Measurements from ENCODE around the gene ZNG1B. TPM values are rescaled to one million over a fixed set of nuclear protein-coding genes. Genes with fewer than 3 reads are reported as not detected.
"Not testable (repeated sequence)": the region's sequence is repeated elsewhere in the genome, so short reads cannot be mapped to it uniquely, and the experiment has no call there.

Gene ZNG1B
- total and polyA plus RNA-seq, 2 experiments from 2014 or later, result 37.8 to 73.5 TPM

DNA sequence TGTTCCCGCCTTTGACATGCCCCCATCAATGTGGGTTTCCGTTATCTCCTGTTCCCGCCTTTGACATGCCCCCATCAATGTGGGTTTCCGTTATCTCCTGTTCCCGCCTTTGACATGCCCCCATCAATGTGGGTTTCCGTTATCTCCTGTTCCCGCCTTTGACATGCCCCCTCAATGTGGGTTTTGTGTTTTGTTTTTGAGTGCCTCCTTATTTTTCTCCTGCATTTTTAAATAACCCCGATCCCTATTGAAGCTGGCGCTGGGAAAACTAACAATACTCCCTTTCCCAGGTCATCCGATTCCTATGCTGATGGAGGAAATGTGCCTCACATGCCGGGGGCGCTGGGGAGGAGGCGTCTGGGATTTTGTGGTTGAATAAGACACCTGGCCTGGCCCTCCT, 59.0 kb downstream of the ZNG1B start:
- H3K4me2 ChIP-seq (ENCODE audit: unreplicated experiment); H3K27ac ChIP-seq; H4K20me1 ChIP-seq (ENCODE audit: insufficient read depth); H3K9ac ChIP-seq; H3K9me2 ChIP-seq (ENCODE audit: insufficient read depth); DNase-seq; H3F3A ChIP-seq (ENCODE audit: insufficient read depth); H3K36me3 ChIP-seq (ENCODE audit: low read depth); H3K4me1 ChIP-seq (ENCODE audit: insufficient read depth); H2AFZ ChIP-seq; H3K9me3 ChIP-seq (ENCODE audit: low read depth); H3K79me2 ChIP-seq (ENCODE audit: insufficient read depth); in situ Hi-C loops (cut with MboI); H3K27me3 ChIP-seq (replicated peaks; ENCODE audit: insufficient read depth); H3K4me3 ChIP-seq: not testable (repeated sequence)
- WGBS, 2 experiments (ENCODE audit: low coverage in 1 of 2, low lambda C conversion rate in 2 of 2, missing lambda C conversion rate in 2 of 2), result 95 to 100% methylated on average over 2 to 13 of the region's 13 CpGs

DNA sequence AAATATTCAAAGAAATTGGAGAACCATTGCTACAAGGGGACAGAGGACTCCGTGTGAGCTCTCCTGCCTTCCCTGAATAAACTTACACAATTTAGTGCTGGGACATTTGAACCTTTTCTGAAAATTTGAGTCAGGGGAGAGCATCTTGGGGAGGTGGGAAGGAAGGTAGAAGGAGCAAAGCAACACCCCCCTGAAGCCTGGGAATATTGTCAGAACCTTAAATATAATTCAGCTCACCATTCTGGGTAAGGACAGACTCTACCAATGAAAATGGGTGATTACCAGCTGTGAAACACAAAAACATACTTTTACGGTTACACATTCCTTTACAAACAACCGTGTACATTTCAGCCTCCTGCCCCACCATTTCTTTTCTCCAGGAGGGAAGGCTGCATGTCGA, 60.9 kb downstream of the ZNG1B start, which contains the start of gene FOXD4L1:
TSS of gene FOXD4L1 (plus strand) at position 301 of the 400 bp plus-strand sequence. CDS start 592 bp downstream, outside the sequence.
- H3F3A ChIP-seq (ENCODE audit: insufficient read depth); H3K4me3 ChIP-seq; in situ Hi-C loops (cut with MboI); H3K9me3 ChIP-seq (ENCODE audit: low read depth); H4K20me1 ChIP-seq (ENCODE audit: insufficient read depth); H3K4me1 ChIP-seq (ENCODE audit: insufficient read depth); H2AFZ ChIP-seq; H3K9me2 ChIP-seq (ENCODE audit: insufficient read depth); H3K79me2 ChIP-seq (ENCODE audit: insufficient read depth); H3K9ac ChIP-seq; H3K27ac ChIP-seq; H3K36me3 ChIP-seq (ENCODE audit: low read depth); H3K27me3 ChIP-seq (replicated peaks; ENCODE audit: insufficient read depth); H3K4me2 ChIP-seq (ENCODE audit: unreplicated experiment); DNase-seq: not testable (repeated sequence)
- WGBS, 2 experiments (ENCODE audit: low coverage in 1 of 2, low lambda C conversion rate in 2 of 2, missing lambda C conversion rate in 2 of 2), result 94 to 100% methylated on average over 3 to 4 of the region's 4 CpGs

DNA sequence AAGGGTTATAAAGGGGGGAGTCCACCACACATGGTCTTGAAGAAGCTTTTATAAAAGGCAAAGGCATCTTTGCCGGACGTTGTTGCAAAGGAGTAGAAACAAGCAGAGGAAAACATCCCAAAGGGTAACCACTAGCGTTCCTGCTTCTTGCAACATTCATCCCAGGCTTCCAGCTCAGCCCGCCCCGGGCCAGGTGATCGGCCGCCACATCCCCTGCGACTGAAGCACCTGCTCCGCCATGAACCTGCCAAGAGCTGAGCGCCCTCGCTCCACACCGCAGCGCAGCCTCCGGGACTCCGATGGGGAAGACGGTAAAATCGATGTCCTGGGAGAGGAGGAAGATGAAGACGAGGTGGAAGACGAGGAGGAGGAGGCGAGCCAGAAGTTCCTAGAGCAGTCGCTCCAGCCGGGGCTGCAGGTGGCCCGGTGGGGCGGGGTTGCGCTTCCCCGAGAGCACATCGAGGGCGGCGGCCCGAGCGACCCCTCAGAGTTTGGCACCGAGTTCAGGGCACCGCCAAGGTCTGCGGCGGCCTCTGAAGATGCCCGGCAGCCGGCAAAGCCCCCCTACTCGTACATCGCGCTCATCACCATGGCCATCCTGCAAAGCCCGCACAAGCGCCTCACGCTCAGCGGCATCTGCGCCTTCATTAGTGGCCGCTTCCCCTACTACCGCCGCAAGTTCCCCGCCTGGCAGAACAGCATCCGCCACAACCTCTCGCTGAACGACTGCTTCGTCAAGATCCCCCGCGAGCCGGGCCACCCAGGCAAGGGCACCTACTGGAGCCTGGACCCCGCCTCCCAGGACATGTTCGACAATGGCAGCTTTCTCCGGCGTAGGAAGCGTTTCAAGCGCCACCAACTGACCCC, 61.8 kb downstream of the ZNG1B start:
- H3K9me2 ChIP-seq (ENCODE audit: insufficient read depth); H3K4me2 ChIP-seq (ENCODE audit: unreplicated experiment); H3K9ac ChIP-seq; H3K4me3 ChIP-seq; DNase-seq; H3K9me3 ChIP-seq (ENCODE audit: low read depth); H3K36me3 ChIP-seq (ENCODE audit: low read depth); H3K79me2 ChIP-seq (ENCODE audit: insufficient read depth); in situ Hi-C loops (cut with MboI); H4K20me1 ChIP-seq (ENCODE audit: insufficient read depth); H2AFZ ChIP-seq; H3K27ac ChIP-seq; H3K4me1 ChIP-seq (ENCODE audit: insufficient read depth); H3K27me3 ChIP-seq (replicated peaks; ENCODE audit: insufficient read depth); H3F3A ChIP-seq (ENCODE audit: insufficient read depth): not testable (repeated sequence)
- 22 to 35% methylated on average over 22 to 25 of the region's 62 CpGs for WGBS, 2 experiments (ENCODE audit: low coverage in 1 of 2, low lambda C conversion rate in 2 of 2, missing lambda C conversion rate in 2 of 2)

DNA sequence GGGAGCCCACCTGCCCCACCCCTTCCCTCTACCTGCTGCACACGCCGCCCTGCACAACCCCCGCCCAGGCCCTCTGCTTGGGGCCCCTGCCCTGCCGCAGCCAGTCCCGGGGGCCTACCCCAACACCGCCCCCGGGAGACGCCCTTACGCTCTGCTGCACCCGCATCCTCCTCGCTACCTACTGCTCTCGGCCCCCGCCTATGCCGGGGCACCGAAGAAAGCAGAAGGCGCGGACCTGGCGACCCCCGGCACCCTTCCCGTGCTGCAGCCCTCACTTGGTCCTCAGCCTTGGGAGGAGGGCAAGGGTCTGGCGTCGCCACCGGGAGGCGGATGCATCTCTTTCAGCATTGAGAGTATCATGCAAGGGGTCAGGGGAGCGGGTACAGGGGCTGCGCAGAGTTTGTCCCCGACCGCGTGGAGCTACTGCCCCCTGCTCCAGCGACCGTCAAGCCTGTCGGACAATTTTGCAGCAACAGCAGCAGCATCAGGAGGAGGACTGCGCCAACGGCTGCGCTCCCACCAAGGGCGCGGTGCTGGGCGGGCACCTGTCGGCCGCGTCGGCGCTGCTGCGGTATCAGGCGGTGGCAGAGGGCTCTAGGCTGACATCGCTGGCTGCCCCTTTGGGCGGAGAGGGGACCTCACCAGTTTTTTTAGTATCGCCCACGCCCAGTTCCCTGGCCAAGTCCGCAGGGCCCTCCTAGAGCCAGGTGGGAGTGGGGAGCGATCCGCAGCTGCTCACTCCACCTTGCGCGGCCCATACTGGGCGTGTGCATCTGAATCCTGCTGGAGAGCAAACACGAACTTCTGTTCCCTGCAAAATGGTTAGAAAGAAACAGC, 62.6 kb downstream of the ZNG1B start:
- H3K4me3 ChIP-seq; in situ Hi-C loops (cut with MboI); H3K4me2 ChIP-seq (ENCODE audit: unreplicated experiment); H4K20me1 ChIP-seq (ENCODE audit: insufficient read depth); H3K36me3 ChIP-seq (ENCODE audit: low read depth); H3F3A ChIP-seq (ENCODE audit: insufficient read depth); DNase-seq; H3K4me1 ChIP-seq (ENCODE audit: insufficient read depth); H3K9ac ChIP-seq; H3K27ac ChIP-seq; H2AFZ ChIP-seq; H3K9me3 ChIP-seq (ENCODE audit: low read depth); H3K9me2 ChIP-seq (ENCODE audit: insufficient read depth); H3K79me2 ChIP-seq (ENCODE audit: insufficient read depth): not testable (repeated sequence)
- H3K27me3 ChIP-seq (replicated peaks; ENCODE audit: insufficient read depth), result peaks cover 11% of the 10 kb centered on the region
- WGBS, 2 experiments (ENCODE audit: low coverage in 1 of 2, low lambda C conversion rate in 2 of 2, missing lambda C conversion rate in 2 of 2), result 33 to 39% methylated on average over 19 of the region's 56 CpGs

DNA sequence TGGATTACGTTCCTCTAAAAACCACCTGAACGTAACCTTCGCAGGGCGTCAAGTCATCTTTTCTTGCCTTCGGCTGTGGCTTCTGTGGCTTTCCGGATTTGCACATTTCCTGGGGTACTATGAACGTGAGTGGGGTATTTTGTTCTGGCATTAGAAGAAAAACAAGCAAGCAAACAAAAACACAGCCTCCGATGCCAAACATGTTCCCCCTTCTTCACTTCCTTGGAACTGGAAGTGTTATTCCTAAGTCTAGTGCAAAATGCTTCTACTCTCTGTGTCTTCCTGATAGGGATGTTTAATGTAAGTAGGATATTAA, 63.2 kb downstream of the ZNG1B start:
- H3K9me2 ChIP-seq (ENCODE audit: insufficient read depth); H3K4me2 ChIP-seq (ENCODE audit: unreplicated experiment); H3K36me3 ChIP-seq (ENCODE audit: low read depth); H3F3A ChIP-seq (ENCODE audit: insufficient read depth); H3K4me1 ChIP-seq (ENCODE audit: insufficient read depth); H3K4me3 ChIP-seq; H3K79me2 ChIP-seq (ENCODE audit: insufficient read depth); H2AFZ ChIP-seq; H3K9me3 ChIP-seq (ENCODE audit: low read depth); H3K27ac ChIP-seq; in situ Hi-C loops (cut with MboI); H3K9ac ChIP-seq; H4K20me1 ChIP-seq (ENCODE audit: insufficient read depth); DNase-seq: not testable (repeated sequence)
- H3K27me3 ChIP-seq (replicated peaks; ENCODE audit: insufficient read depth), result peaks cover 13% of the 10 kb centered on the region
- WGBS, 2 experiments (ENCODE audit: low coverage in 1 of 2, low lambda C conversion rate in 2 of 2, missing lambda C conversion rate in 2 of 2), result 31 to 34% methylated on average over 8 of the region's 8 CpGs

Measured in GM23248 (cell line).